GM06990 (cell line): ENCODE results near the gene ASIC1.

ENCODE experiments used
- DNase-seq: peaks from one replicate; pipeline ENCODE4 v3.0.0-alpha.2; 2011; ENCODE audit not compliant: insufficient read length; ENCODE audit errors: extremely low read depth
- H3K27me3 ChIP-seq: replicated peaks from 2 replicates; pipeline ENCODE4 v1.6.0; 2011; ENCODE audit warnings: low read length; ENCODE audit not compliant: control insufficient read depth, insufficient read depth
- H3K36me3 ChIP-seq: 2 replicates; pipeline ENCODE4 v1.5.1; 2011; ENCODE audit warnings: low read length; ENCODE audit not compliant: control insufficient read depth, insufficient read depth
- H3K4me3 ChIP-seq: replicated peaks from 2 replicates; pipeline ENCODE4 v1.5.1; 2011; ENCODE audit warnings: low read depth, mild to moderate bottlenecking, control low read depth, low read length
- TF ChIP-seq, protein P1 (sequence below): IDR thresholded peaks from 2 replicates; pipeline ENCODE4 v1.5.1; 2011; ENCODE audit warnings: low read length, control low read depth, mild to moderate bottlenecking, inconsistent platforms; ENCODE audit not compliant: insufficient read depth, poor library complexity, severe bottlenecking

The ASIC1 gene

DNA sequence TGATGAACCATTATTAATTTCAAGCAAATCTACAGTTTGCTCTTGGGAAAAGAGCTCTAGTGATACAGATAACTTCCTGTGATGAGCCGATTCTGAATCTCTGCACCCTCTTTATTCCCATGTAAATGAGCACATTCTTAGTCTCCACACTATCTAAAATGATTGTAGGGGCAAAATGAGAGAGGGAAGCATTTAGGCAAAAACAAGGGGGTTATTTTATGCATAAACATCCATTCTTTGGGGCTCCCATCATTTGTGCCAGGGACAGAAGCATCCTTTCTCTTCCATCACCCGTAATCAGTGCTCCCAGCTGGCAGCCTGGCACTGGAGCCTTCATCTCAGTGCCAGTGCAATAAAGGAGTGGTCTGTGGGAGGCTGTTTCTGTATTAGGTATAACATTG lies 44.7 kb downstream of the ASIC1 start:
- Histone ChIP-seq H3K36me3 (peaks cover 13% of the 10 kb centered on the region), H3K27me3 (no peaks in the 10 kb centered on the region), H3K4me3 (no peak overlapping the region)
- no peak for DNase-seq
- TF ChIP-seq, protein P1, sequence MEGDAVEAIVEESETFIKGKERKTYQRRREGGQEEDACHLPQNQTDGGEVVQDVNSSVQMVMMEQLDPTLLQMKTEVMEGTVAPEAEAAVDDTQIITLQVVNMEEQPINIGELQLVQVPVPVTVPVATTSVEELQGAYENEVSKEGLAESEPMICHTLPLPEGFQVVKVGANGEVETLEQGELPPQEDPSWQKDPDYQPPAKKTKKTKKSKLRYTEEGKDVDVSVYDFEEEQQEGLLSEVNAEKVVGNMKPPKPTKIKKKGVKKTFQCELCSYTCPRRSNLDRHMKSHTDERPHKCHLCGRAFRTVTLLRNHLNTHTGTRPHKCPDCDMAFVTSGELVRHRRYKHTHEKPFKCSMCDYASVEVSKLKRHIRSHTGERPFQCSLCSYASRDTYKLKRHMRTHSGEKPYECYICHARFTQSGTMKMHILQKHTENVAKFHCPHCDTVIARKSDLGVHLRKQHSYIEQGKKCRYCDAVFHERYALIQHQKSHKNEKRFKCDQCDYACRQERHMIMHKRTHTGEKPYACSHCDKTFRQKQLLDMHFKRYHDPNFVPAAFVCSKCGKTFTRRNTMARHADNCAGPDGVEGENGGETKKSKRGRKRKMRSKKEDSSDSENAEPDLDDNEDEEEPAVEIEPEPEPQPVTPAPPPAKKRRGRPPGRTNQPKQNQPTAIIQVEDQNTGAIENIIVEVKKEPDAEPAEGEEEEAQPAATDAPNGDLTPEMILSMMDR = no peak

DNA sequence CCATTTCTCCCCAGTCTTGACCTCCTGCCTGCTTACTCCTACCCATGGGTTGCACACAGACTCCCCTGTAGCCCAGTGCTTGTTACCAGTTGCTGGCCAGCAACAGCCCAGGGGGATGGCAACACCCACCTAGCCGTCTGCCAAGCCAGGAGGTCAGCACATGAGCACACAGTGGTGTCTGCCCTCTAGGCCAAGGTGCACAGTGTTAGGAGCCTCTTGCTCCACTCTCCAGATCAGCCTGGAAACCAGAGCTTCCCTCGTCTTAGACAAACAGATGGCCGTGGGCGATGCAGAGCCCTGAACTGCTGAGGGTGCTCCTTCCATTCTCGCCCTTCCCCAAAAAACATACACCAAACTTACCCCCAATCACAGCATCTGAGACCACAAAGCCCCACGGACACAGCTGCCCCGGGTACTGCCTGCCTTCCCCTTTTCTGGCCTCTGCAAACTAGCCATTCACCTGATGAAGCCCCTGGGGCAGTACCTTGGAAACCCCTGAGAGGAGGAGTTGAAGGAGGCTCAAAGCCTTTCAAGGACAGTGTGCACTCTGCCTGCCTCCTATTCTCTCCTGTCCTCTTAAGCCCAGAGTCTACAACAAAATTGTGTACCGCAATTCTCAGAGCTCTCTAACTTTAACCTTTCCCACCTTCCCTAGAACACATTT lies 45.4 kb downstream of the ASIC1 start:
- TF ChIP-seq, protein P1 = no peak
- no peak for DNase-seq
- Histone ChIP-seq H3K36me3 (peaks cover 12% of the 10 kb centered on the region), H3K4me3 (no peak overlapping the region), H3K27me3 (no peaks in the 10 kb centered on the region)

DNA sequence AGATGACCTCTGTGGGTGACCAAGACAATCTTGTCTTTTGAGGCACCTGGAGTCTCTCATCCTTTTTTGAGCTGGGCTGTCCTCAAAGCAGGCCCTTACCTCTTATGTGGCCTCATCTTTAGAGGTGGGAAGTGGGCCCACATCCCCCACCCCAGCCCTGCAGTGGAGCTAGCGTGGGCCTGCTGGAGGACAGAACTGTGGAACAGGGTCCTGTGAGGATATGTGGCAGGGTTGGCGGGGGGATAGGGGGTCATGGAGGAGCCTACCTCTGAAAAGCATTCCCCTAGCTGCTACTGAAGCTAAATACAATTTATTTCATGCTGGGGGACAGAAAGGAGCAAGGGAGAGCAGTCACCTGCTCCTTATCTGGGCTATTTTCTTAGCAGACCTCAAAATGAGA lies 46.0 kb downstream of the ASIC1 start:
- TF ChIP-seq, protein P1 = no peak
- Histone ChIP-seq H3K36me3 (peaks cover 10% of the 10 kb centered on the region), H3K4me3 (no peak overlapping the region), H3K27me3 (no peaks in the 10 kb centered on the region)
- no peak for DNase-seq

DNA sequence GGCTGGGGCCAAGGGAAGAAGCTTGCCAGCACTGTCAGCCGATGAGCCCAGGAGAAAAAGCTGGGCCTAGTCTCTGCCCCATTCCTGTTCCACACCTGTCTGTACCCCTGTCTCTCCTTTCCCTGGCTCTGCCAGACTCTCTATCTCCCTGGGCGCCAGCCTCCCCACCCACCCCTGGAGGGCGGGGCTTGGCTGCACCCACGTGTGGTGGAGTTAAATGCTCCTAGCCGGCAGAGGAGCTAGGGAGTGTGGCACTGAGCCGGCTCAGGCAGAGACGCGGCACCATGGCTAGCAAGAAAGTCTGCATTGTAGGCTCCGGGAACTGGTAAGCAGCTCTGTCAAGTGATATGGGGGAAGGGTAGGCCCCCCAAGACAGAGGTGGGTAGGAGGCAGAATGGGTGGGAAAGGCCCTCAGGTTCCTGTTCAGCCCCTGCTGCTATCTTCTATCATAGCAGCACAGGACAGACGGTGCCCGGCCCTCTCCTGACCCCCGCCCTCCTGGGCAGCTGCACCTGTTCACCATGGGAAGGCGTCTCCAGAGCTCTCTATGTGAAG lies 46.4 kb downstream of the ASIC1 start, which contains the start of gene GPD1:
Gene GPD1 (plus strand): TSS at position 242 of the 555 bp plus-strand sequence. CDS start 43 bp downstream, at position 285.
- no peak for DNase-seq
- TF ChIP-seq, protein P1 = no peak
- Histone ChIP-seq H3K36me3 (peaks cover 6% of the 10 kb centered on the region), H3K4me3 (no peak within 1 kb of the TSS), H3K27me3 (no peaks in the 10 kb centered on the region)

DNA sequence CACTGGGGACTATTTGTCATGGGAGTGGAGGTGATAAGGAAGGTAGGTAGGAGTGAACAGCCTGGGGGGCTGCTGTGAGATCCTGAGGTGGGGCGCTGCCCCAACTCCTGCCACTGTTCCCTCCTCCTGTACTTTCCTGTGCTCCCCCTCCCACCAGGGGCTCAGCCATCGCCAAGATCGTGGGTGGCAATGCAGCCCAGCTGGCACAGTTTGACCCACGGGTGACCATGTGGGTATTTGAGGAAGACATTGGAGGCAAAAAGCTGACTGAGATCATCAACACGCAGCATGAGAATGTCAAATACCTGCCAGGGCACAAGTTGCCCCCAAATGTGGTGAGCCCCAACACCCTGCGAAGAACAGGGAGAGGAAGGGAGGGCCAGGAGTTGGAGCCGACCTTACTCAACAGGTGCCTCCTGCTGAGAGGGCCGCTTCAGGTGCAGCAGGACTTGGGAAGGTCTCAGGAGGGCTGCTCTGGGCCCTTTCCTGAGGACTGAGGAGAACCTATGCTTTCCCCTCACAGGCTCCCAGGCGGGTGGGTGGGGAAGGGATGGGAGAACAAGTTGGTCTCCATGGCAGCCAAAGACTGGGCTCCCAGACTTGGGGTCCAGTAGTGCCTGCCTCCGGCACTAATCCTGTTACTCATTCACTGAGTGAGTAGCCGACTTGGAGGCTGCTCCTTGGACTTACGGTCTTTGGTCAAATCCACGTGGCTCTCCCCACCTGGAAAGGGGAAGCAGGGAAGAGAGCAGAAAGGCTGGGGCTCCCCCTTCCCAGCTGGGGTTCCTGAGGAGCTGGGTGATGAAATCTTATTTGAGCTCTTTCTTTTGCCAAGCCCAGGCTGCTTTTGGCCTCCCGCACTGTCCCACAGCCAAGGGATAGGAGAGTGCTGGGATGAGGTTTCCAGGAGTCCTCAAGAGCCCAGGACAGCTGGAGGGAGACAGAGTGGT lies 47.3 kb downstream of the ASIC1 start:
- no peak for DNase-seq
- Histone ChIP-seq H3K4me3 (no peak overlapping the region), H3K36me3 (peaks cover 2% of the 10 kb centered on the region; the same call in 1 of the 2 replicates), H3K27me3 (no peaks in the 10 kb centered on the region)
- TF ChIP-seq, protein P1 = no peak
